ENCODE data around the gene CAPN5. TPM values are rescaled to one million over a fixed set of nuclear protein-coding genes. Genes with fewer than 3 reads are reported as not detected.

Gene CAPN5
- total and polyA plus RNA-seq, 2 of the 8 experiments (the other 6 are each of a cell fraction or from before 2014, with no cell fraction given) = 21.5 to 22.4 TPM

DNA sequence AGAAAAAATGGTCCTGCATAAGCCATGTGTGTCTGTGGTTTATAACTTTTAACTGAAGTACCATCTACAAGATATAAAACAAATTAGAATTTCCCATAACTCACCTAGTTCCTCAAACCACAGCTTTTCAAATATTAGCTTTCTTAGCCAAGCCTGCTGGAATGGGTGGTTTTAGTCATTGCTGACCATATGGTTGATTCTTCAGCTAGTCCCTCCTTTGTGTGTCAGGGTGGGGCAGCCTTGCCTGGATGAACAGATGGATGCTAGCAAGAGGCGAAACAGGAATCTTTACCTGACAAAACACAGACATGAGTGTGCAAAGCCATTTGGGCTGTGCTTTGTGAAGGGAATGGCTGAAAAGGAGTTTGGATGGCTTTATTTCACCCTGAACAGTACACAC lies 39.5 kb upstream of the CAPN5 start (continued):
- TF ChIP-seq, protein P1, sequence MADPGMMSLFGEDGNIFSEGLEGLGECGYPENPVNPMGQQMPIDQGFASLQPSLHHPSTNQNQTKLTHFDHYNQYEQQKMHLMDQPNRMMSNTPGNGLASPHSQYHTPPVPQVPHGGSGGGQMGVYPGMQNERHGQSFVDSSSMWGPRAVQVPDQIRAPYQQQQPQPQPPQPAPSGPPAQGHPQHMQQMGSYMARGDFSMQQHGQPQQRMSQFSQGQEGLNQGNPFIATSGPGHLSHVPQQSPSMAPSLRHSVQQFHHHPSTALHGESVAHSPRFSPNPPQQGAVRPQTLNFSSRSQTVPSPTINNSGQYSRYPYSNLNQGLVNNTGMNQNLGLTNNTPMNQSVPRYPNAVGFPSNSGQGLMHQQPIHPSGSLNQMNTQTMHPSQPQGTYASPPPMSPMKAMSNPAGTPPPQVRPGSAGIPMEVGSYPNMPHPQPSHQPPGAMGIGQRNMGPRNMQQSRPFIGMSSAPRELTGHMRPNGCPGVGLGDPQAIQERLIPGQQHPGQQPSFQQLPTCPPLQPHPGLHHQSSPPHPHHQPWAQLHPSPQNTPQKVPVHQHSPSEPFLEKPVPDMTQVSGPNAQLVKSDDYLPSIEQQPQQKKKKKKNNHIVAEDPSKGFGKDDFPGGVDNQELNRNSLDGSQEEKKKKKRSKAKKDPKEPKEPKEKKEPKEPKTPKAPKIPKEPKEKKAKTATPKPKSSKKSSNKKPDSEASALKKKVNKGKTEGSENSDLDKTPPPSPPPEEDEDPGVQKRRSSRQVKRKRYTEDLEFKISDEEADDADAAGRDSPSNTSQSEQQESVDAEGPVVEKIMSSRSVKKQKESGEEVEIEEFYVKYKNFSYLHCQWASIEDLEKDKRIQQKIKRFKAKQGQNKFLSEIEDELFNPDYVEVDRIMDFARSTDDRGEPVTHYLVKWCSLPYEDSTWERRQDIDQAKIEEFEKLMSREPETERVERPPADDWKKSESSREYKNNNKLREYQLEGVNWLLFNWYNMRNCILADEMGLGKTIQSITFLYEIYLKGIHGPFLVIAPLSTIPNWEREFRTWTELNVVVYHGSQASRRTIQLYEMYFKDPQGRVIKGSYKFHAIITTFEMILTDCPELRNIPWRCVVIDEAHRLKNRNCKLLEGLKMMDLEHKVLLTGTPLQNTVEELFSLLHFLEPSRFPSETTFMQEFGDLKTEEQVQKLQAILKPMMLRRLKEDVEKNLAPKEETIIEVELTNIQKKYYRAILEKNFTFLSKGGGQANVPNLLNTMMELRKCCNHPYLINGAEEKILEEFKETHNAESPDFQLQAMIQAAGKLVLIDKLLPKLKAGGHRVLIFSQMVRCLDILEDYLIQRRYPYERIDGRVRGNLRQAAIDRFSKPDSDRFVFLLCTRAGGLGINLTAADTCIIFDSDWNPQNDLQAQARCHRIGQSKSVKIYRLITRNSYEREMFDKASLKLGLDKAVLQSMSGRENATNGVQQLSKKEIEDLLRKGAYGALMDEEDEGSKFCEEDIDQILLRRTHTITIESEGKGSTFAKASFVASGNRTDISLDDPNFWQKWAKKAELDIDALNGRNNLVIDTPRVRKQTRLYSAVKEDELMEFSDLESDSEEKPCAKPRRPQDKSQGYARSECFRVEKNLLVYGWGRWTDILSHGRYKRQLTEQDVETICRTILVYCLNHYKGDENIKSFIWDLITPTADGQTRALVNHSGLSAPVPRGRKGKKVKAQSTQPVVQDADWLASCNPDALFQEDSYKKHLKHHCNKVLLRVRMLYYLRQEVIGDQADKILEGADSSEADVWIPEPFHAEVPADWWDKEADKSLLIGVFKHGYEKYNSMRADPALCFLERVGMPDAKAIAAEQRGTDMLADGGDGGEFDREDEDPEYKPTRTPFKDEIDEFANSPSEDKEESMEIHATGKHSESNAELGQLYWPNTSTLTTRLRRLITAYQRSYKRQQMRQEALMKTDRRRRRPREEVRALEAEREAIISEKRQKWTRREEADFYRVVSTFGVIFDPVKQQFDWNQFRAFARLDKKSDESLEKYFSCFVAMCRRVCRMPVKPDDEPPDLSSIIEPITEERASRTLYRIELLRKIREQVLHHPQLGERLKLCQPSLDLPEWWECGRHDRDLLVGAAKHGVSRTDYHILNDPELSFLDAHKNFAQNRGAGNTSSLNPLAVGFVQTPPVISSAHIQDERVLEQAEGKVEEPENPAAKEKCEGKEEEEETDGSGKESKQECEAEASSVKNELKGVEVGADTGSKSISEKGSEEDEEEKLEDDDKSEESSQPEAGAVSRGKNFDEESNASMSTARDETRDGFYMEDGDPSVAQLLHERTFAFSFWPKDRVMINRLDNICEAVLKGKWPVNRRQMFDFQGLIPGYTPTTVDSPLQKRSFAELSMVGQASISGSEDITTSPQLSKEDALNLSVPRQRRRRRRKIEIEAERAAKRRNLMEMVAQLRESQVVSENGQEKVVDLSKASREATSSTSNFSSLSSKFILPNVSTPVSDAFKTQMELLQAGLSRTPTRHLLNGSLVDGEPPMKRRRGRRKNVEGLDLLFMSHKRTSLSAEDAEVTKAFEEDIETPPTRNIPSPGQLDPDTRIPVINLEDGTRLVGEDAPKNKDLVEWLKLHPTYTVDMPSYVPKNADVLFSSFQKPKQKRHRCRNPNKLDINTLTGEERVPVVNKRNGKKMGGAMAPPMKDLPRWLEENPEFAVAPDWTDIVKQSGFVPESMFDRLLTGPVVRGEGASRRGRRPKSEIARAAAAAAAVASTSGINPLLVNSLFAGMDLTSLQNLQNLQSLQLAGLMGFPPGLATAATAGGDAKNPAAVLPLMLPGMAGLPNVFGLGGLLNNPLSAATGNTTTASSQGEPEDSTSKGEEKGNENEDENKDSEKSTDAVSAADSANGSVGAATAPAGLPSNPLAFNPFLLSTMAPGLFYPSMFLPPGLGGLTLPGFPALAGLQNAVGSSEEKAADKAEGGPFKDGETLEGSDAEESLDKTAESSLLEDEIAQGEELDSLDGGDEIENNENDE (IDR thresholded peaks at IDR 0.05; ENCODE audit: insufficient replicate concordance, low read length) = no peak
- TF ChIP-seq CHD2 (IDR thresholded peaks at IDR 0.05; ENCODE audit: low read length) (no peak), SIX5 (IDR thresholded peaks at IDR 0.05; ENCODE audit: low read depth, low read length) (no peak)
